ENCODE measurements around the gene HSPBP1. TPM values are rescaled to one million over a fixed set of nuclear protein-coding genes. Genes with fewer than 3 reads are reported as not detected.

Gene HSPBP1
- total RNA-seq, 1 experiment from 2014 or later, result 65.2 TPM

- no peak for TF ChIP-seq ARID4B (CRISPR knock-in tag; IDR thresholded peaks at IDR 0.05; ENCODE audit: borderline replicate concordance)
- no peak for TF ChIP-seq SP1 (CRISPR knock-in tag; conservative IDR thresholded peaks at IDR 0.05)
- TF ChIP-seq KAT7 (CRISPR knock-in tag; IDR thresholded peaks at IDR 0.05; ENCODE audit: borderline replicate concordance), result no peak
- no peak for TF ChIP-seq JAZF1 (CRISPR knock-in tag; IDR thresholded peaks at IDR 0.05)
- TF ChIP-seq CTCF (IDR thresholded peaks at IDR 0.05), result no peak
- no peak for TF ChIP-seq NR3C1 (CRISPR knock-in tag; conservative IDR thresholded peaks at IDR 0.05; ENCODE audit: low read depth)
- no peak for TF ChIP-seq E2F5 (CRISPR knock-in tag; IDR thresholded peaks at IDR 0.05)
- no peak for TF ChIP-seq ATF3 (CRISPR knock-in tag; conservative IDR thresholded peaks at IDR 0.05)
These were observed 14.1 kb downstream of the HSPBP1 start (continued) for GRCh38 chr19:55265723-55266386.

- CTCF ChIA-PET, result no interaction called here
- TF ChIP-seq TEAD4 (CRISPR knock-in tag; IDR thresholded peaks at IDR 0.05) (no peak), RELA (CRISPR knock-in tag; IDR thresholded peaks at IDR 0.05; ENCODE audit: borderline replicate concordance) (no peak), IRF2 (CRISPR knock-in tag; IDR thresholded peaks at IDR 0.05; ENCODE audit: borderline replicate concordance, low read depth) (no peak), ZSCAN18 (CRISPR knock-in tag; IDR thresholded peaks at IDR 0.05) (no peak), ESRRA (CRISPR knock-in tag; IDR thresholded peaks at IDR 0.05; ENCODE audit: borderline replicate concordance) (no peak), ARID4B (CRISPR knock-in tag; IDR thresholded peaks at IDR 0.05; ENCODE audit: borderline replicate concordance) (no peak), SMAD3 (CRISPR knock-in tag; IDR thresholded peaks at IDR 0.05; ENCODE audit: borderline replicate concordance) (no peak), ZNF281 (CRISPR knock-in tag; IDR thresholded peaks at IDR 0.05) (no peak), ERG (CRISPR knock-in tag; IDR thresholded peaks at IDR 0.05) (no peak)
These were observed 14.7 kb downstream of the HSPBP1 start for GRCh38 chr19:55265173-55265572.

More at GRCh38 chr19:55265173-55265572, 14.7 kb downstream of the HSPBP1 start:
- no peak for DNase-seq (ENCODE audit: low spot score)
- Mint-ChIP-seq H3K27ac (no peak overlapping the region), H3K4me1 (peaks cover 7% of the 10 kb centered on the region; the same call in 1 of the 2 replicates), H3K36me3 (peaks cover 13% of the 10 kb centered on the region), H3K9me3 (peaks cover 16% of the 10 kb centered on the region), H3K4me3 (no peak overlapping the region), H3K27me3 (ENCODE audit: low read depth) (no peaks in the 10 kb centered on the region)
- no peak for ATAC-seq
- POLR2A ChIA-PET, result interaction anchor here (0.6 kb wide), 1 partner anchor 56 kb away, joined by 3 read pairs; no protein-coding TSS in a partner anchor
